HepG2 (cell line): Measurements from ENCODE around the gene FASTK. TPM values are rescaled to one million over a fixed set of nuclear protein-coding genes. Genes with fewer than 3 reads are reported as not detected.

ENCODE experiments used
- DRAP1 ChIP-seq: IDR thresholded peaks from 2 replicates; pipeline ENCODE4 v1.6.1; 2016; ENCODE audit warnings: missing genetic modification reagents, missing compliant biosample characterization
- GATAD1 ChIP-seq: IDR thresholded peaks from 2 replicates; pipeline ENCODE4 v1.6.1; 2016; ENCODE audit warnings: missing genetic modification reagents, missing compliant biosample characterization
- GLMP ChIP-seq: sonication (generic); formaldehyde crosslinking; IDR thresholded peaks from 2 replicates; pipeline ENCODE4 v1.9.0; 2021; ENCODE audit warnings: missing genetic modification reagents, mild to moderate bottlenecking, borderline replicate concordance
- ISX ChIP-seq: sonication (generic); formaldehyde crosslinking; conservative IDR thresholded peaks from 2 replicates; pipeline ENCODE4 v1.5.0; 2020; ENCODE audit warnings: missing genetic modification reagents
- KAT7 ChIP-seq: IDR thresholded peaks from 2 replicates; pipeline ENCODE4 v1.6.1; 2018; ENCODE audit warnings: borderline replicate concordance, missing compliant biosample characterization
- NBN ChIP-seq: fragments of 450-650 bp; conservative IDR thresholded peaks from 2 replicates; pipeline ENCODE4 v1.6.1; 2017
- PTBP1 ChIP-seq: fragments of 200-400 bp; formaldehyde crosslinking; IDR thresholded peaks from 2 replicates; pipeline ENCODE4 v1.6.1; 2018; ENCODE audit warnings: low read length, low read depth; ENCODE audit not compliant: poor library complexity, severe bottlenecking
- RERE ChIP-seq: IDR thresholded peaks from 2 replicates; pipeline ENCODE4 v1.6.1; 2016; ENCODE audit warnings: low read depth, missing genetic modification reagents, missing compliant biosample characterization
- TCF12 ChIP-seq, 2 experiments: fragments of 450-650 bp in 1 of 2; sonication (generic) in 1 of 2; formaldehyde crosslinking in 1 of 2; IDR thresholded peaks; 2 replicates each; pipeline versions ENCODE4 v1.6.1 to v1.8.0; 2017 to 2022; ENCODE audit warnings: antibody characterized with exemption in 1 of 2, mild to moderate bottlenecking in 1 of 2, missing genetic modification reagents in 1 of 2, moderate library complexity in 1 of 2
- ZNF124 ChIP-seq: sonication (generic); formaldehyde crosslinking; IDR thresholded peaks from 2 replicates; pipeline ENCODE4 v1.4.0; 2020; ENCODE audit warnings: missing genetic modification reagents
- ZNF660 ChIP-seq: sonication (generic); formaldehyde crosslinking; IDR thresholded peaks from 2 replicates; pipeline ENCODE4 v1.5.1; 2020; ENCODE audit warnings: mild to moderate bottlenecking, low read depth, missing genetic modification reagents, borderline replicate concordance
- ZNF879 ChIP-seq: sonication (generic); formaldehyde crosslinking; IDR thresholded peaks from 2 replicates; pipeline ENCODE4 v1.8.1; 2023; ENCODE audit warnings: missing genetic modification reagents
- polyA plus RNA-seq, 8 experiments: library from polyadenylated mRNA; depleted of rRNA in 3 of 8; stranded (reverse) in 7 of 8; unstranded in 1 of 8; fragments of >200 nt; fragmentation: Illumina TruSeq in 4 of 8; extraction: Trizol in 4 of 8; gene quantifications; 2 replicates each; pipeline versions ENCODE4 v1.2.1 to v1.2.3, GENCODE V29; 2011 to 2016; ENCODE audit warnings: low read depth in 4 of 8, missing spikeins in 1 of 8, mixed read lengths in 1 of 8; ENCODE audit not compliant: insufficient read depth in 1 of 8
- total RNA-seq, 5 experiments: library from RNA; depleted of rRNA; stranded (reverse); fragments of >200 nt; fragmentation: Illumina TruSeq; extraction: Trizol; gene quantifications; 2 replicates each; pipeline ENCODE4 v1.2.3, GENCODE V29; 2016; ENCODE audit warnings: low read depth in 1 of 5
- TF ChIP-seq, protein P1 (sequence below): sonication (generic); formaldehyde crosslinking; IDR thresholded peaks from 2 replicates; pipeline ENCODE4 v1.5.0; 2020; ENCODE audit warnings: missing genetic modification reagents
- TF ChIP-seq, protein P2 (sequence below): sonication (generic); formaldehyde crosslinking; IDR thresholded peaks from 2 replicates; pipeline ENCODE4 v1.5.1; 2020; ENCODE audit warnings: mild to moderate bottlenecking, missing genetic modification reagents
- TF ChIP-seq, protein P3 (sequence below): sonication (generic); formaldehyde crosslinking; IDR thresholded peaks from 2 replicates; pipeline ENCODE4 v1.4.0; 2020; ENCODE audit warnings: mild to moderate bottlenecking, missing genetic modification reagents

Gene FASTK
- total and polyA plus RNA-seq, 2 of the 13 experiments (the other 11 are each of a cell fraction or from before 2014, with no cell fraction given) = 52.9 to 55.7 TPM

DNA sequence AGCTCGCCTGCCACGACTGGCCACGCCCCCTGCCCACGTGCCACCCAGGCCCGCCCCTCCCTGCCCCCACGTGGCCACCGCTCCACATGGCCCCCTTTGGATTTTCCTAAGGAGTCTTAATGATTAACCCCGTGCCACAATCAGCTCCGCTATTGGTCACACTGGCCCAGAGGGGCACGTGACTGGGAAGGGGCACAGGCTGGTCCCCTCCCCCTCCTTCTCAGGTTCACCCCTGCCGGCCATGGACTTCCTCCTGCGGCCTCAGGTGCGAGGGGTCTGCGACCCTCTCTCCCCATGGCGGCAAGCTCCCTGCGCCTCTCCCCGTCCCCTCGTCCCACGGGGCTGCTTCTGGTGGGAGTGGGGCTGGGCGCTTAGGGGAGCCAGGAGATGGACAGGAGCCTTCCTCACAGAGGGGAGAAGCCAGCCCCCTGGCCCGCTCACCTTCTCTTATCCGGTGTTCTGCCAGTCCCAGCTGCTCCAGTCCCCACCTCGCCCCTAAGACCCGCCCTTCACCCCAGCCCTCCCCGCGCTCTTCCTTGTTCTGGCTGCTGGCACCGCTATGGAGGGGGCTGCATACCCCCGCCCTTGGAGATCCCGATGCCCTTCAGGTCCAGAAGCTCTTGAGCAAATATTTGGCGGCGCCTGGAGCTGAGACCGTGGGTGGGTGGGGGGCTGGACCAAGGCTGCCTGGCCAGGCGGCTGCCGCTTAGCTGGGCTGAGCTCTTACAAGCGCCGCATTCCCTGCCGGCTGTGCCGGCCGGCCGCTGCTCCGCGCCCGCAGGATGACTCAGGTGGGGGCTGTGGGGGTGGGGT, 18.0 kb downstream of the FASTK start (continued):
- TF ChIP-seq DRAP1 (peak; percentile 48; the same call in 1 of the 2 replicates), KAT7 (CRISPR knock-in tag) (no peak), GLMP (no peak), ZNF660 (CRISPR knock-in tag) (no peak), GATAD1 (CRISPR knock-in tag) (0 out of 2 replicates have a peak, but pooled peaks have one; percentile 54), RERE (no peak; the same call in 1 of the 2 replicates), TCF12 (IDR thresholded peaks at IDR 0.05) (no peak), TCF12 (CRISPR knock-in tag; IDR thresholded peaks at IDR 0.05) (0 out of 2 replicates have a peak, but pooled peaks have one; percentile 1), ISX (CRISPR knock-in tag) (no peak), ZNF879 (CRISPR knock-in tag) (0 out of 2 replicates have a peak, but pooled peaks have one; percentile 55), PTBP1 (no peak), NBN (no peak), ZNF124 (no peak)
- TF ChIP-seq, protein P1, sequence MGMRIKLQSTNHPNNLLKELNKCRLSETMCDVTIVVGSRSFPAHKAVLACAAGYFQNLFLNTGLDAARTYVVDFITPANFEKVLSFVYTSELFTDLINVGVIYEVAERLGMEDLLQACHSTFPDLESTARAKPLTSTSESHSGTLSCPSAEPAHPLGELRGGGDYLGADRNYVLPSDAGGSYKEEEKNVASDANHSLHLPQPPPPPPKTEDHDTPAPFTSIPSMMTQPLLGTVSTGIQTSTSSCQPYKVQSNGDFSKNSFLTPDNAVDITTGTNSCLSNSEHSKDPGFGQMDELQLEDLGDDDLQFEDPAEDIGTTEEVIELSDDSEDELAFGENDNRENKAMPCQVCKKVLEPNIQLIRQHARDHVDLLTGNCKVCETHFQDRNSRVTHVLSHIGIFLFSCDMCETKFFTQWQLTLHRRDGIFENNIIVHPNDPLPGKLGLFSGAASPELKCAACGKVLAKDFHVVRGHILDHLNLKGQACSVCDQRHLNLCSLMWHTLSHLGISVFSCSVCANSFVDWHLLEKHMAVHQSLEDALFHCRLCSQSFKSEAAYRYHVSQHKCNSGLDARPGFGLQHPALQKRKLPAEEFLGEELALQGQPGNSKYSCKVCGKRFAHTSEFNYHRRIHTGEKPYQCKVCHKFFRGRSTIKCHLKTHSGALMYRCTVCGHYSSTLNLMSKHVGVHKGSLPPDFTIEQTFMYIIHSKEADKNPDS (CRISPR knock-in tag) = no peak
- TF ChIP-seq, protein P2, sequence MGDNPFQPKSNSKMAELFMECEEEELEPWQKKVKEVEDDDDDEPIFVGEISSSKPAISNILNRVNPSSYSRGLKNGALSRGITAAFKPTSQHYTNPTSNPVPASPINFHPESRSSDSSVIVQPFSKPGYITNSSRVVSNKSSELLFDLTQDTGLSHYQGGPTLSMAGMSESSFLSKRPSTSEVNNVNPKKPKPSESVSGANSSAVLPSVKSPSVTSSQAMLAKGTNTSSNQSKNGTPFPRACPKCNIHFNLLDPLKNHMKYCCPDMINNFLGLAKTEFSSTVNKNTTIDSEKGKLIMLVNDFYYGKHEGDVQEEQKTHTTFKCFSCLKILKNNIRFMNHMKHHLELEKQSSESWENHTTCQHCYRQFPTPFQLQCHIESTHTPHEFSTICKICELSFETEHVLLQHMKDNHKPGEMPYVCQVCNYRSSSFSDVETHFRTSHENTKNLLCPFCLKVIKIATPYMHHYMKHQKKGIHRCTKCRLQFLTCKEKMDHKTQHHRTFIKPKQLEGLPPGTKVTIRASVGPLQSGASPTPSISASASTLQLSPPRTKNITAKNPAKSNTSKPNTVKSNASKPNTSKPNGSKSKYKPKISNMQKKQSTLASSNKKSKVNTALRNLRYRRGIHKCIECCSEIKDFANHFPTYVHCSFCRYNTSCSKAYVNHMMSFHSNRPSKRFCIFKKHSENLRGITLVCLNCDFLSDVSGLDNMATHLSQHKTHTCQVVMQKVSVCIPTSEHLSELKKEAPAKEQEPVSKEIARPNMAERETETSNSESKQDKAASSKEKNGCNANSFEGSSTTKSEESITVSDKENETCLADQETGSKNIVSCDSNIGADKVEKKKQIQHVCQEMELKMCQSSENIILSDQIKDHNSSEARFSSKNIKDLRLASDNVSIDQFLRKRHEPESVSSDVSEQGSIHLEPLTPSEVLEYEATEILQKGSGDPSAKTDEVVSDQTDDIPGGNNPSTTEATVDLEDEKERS (CRISPR knock-in tag) = no peak
- TF ChIP-seq, protein P3, sequence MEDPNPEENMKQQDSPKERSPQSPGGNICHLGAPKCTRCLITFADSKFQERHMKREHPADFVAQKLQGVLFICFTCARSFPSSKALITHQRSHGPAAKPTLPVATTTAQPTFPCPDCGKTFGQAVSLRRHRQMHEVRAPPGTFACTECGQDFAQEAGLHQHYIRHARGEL (CRISPR knock-in tag) = no peak
